Neural crest cell (in vitro differentiated cells): Measurements from ENCODE around the gene TSPAN15. TPM values are rescaled to one million over a fixed set of nuclear protein-coding genes. Genes with fewer than 3 reads are reported as not detected.
"Not testable (repeated sequence)": the region's sequence is repeated elsewhere in the genome, so short reads cannot be mapped to it uniquely, and the experiment has no call there.

Experiments used
- DNase-seq: peaks from one replicate; pipeline ENCODE4 v3.0.0; 2021; ENCODE audit warnings: low read depth, mixed read lengths, low spot score
- H3K27ac Mint-ChIP-seq: one replicate; pipeline ENCODE4 v1.8.0; 2021; ENCODE audit warnings: mild to moderate bottlenecking, mixed read lengths; ENCODE audit not compliant: unreplicated experiment
- H3K27me3 Mint-ChIP-seq: 2 replicates; pipeline ENCODE4 v1.8.0; 2021; ENCODE audit warnings: low read depth, mild to moderate bottlenecking, mixed read lengths
- H3K36me3 Mint-ChIP-seq: 2 replicates; pipeline ENCODE4 v1.8.0; 2021; ENCODE audit warnings: low read depth, mild to moderate bottlenecking, mixed read lengths
- H3K4me1 Mint-ChIP-seq: 2 replicates; pipeline ENCODE4 v1.8.0; 2021; ENCODE audit warnings: mixed read lengths
- H3K4me3 Mint-ChIP-seq: one replicate; pipeline ENCODE4 v1.8.0; 2021; ENCODE audit warnings: mild to moderate bottlenecking, mixed read lengths
- H3K9me3 Mint-ChIP-seq: 2 replicates; pipeline ENCODE4 v1.8.0; 2021; ENCODE audit warnings: mixed read lengths
- total RNA-seq: library from RNA; stranded (reverse); gene quantifications from 2 replicates; pipeline ENCODE4 v1.2.1, GENCODE V29; 2021
- TF ChIP-seq, protein P1 (sequence below): fragments of 200-600 bp; sonication (generic); conservative IDR thresholded peaks from 2 replicates; pipeline ENCODE4 v1.5.0; 2021; ENCODE audit warnings: antibody characterized with exemption, mild to moderate bottlenecking

TSPAN15 gene
- total RNA-seq, 1 donor from 2014 or later = 12.3 TPM

DNA sequence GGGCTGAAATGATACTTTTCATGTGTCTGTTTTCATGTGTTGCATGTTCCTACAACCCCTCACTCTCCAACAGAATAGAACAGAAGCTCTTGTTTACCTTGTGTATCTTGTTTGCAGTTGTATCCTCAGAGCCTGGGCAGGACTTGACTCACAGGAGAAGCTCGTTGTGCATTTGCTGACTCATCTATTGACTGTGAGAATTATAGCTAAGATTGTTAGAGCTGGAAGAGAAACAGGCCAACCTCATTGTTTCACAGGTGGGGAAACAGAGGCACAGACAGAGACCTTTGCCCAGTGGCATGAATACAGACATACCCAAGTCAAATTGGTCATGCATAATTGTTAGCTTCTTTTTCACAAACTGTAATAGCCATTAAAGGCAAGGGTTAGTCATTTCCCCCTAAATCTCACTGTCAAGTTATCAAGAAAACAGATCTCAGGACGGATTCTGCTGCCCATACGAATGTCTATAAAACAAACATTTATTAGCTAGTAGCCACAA, 4.6 kb upstream of the TSPAN15 start:
- no peak for DNase-seq
- H3K4me3 Mint-ChIP-seq = no peak overlapping the region
- TF ChIP-seq, protein P1, sequence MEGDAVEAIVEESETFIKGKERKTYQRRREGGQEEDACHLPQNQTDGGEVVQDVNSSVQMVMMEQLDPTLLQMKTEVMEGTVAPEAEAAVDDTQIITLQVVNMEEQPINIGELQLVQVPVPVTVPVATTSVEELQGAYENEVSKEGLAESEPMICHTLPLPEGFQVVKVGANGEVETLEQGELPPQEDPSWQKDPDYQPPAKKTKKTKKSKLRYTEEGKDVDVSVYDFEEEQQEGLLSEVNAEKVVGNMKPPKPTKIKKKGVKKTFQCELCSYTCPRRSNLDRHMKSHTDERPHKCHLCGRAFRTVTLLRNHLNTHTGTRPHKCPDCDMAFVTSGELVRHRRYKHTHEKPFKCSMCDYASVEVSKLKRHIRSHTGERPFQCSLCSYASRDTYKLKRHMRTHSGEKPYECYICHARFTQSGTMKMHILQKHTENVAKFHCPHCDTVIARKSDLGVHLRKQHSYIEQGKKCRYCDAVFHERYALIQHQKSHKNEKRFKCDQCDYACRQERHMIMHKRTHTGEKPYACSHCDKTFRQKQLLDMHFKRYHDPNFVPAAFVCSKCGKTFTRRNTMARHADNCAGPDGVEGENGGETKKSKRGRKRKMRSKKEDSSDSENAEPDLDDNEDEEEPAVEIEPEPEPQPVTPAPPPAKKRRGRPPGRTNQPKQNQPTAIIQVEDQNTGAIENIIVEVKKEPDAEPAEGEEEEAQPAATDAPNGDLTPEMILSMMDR = no peak
- peaks cover under 1% of the 10 kb centered on the region for H3K27me3 Mint-ChIP-seq
- no peaks in the 10 kb centered on the region for H3K9me3 Mint-ChIP-seq
- peaks cover 16% of the 10 kb centered on the region for H3K4me1 Mint-ChIP-seq
- H3K36me3 Mint-ChIP-seq = no peaks in the 10 kb centered on the region
- no peak overlapping the region for H3K27ac Mint-ChIP-seq

DNA sequence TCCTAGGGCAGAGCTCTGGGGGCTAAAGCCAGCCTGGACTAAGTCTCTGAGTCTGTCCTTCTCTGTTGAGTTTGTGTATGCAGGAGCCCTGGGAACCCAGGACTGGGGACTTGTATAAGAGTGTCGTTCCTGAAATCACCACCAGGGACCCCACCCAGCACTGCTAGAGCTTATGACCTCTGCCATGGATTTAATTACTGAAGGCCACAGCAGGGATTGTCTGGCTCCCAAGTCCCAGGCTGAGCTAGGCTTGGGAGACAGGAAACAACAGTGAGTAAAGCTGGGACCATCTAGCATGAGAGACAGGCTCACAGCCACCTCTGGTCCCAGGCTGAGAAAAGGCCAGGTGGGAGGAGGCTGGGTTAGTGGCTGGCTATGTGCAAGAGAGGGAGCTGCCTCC, 1.4 kb upstream of the TSPAN15 start:
- peak overlapping the region; percentile 70 for H3K4me3 Mint-ChIP-seq
- peaks cover 20% of the 10 kb centered on the region for H3K27me3 Mint-ChIP-seq

DNA sequence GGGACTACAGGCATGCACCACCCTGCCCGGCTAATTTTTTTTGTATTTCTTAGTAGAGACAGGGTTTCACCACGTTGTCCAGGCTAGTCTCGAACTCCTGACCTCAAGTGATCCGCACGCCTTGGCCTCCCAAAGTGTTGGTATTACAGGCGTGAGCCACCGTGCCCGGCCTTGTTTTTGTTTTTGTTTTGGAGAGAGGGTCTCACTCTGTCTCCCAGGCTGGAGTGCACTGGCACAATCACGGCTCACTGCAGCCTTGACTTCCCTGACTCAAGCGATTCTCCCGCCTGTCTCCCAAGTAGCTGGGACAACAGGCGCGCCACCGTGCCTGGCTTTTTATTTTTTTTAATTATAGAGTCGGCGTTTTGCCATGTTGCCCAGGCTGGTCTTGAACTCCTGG, 870 bp upstream of the TSPAN15 start:
- peaks cover 16% of the 10 kb centered on the region for H3K4me1 Mint-ChIP-seq
- H3K27me3 Mint-ChIP-seq = peaks cover 20% of the 10 kb centered on the region
- H3K4me3 Mint-ChIP-seq = peak overlapping the region; percentile 70
- H3K27ac Mint-ChIP-seq, H3K9me3 Mint-ChIP-seq, DNase-seq, H3K36me3 Mint-ChIP-seq: not testable (repeated sequence)

More for the DNA sequence above, 1.4 kb upstream of the TSPAN15 start:
- Mint-ChIP-seq H3K27ac (no peak overlapping the region), H3K9me3 (no peaks in the 10 kb centered on the region), H3K36me3 (no peaks in the 10 kb centered on the region), H3K4me1 (peaks cover 16% of the 10 kb centered on the region)
- TF ChIP-seq, protein P1 = peak; percentile 63
- DNase-seq = peak; percentile 59

DNA sequence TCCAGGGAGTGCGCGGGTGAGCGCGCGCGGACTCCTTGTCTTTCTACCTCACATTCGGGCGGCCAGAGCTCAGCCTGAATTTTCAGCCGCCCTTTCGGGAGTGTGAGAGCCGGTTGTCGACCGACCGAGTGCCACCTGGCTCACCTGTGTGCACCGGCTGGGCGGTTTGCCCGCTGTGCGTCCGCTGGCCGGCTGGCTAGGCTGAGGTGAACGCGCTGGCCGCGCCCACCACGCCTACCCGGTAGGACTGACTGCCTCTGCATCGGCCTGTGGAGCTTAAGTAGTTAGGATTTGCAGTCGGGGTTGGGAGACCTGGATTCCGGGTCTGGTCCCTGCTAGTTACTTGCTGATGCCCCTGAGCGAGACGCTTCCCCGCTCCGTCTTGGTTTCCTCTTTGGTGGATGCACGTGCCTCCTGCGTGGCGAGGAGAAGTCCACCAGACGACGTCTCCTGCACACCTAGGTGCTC, 553 bp downstream of the TSPAN15 start:
- Mint-ChIP-seq H3K27me3 (peaks cover 20% of the 10 kb centered on the region), H3K4me1 (peaks cover 16% of the 10 kb centered on the region), H3K9me3 (no peaks in the 10 kb centered on the region), H3K27ac (no peak overlapping the region), H3K36me3 (no peaks in the 10 kb centered on the region), H3K4me3 (peak overlapping the region; percentile 56)
- TF ChIP-seq, protein P1 = no peak
- DNase-seq = no peak

DNA sequence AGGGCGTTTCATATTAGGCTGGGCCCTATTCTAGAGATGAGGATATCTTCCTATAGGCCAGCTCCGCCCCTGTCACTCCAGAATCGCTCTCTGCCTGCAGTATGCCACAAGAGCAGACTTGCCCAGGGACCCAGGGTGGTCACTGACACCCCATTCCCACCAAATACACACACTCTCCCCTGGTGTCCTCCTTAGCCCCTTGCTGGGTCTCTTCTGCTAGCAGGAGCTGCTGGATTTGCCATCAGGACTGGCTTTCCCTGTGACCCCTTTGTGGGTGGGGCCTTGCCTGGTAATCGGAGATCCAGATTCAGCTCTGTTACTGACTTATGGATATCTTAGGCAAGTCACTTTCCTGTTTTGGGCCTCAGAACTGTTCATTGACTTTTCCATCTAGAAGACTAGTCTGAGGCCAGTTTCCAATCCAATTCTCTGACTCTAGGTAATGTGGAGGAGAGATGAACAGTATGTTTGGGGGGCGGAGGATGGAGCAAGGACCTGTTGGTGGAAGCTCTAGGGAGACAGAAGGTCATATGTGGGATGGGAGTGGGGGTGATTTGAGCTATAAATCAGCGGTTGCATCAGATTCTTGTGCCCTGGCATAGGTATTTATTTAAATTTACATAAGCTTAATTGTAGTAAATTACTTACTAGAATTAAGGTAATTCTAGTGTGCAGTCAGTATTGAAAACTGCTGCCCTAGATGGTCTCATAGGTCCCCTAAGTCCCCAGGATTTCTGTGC, 1.6 kb downstream of the TSPAN15 start:
- no peaks in the 10 kb centered on the region for H3K36me3 Mint-ChIP-seq
- no peak overlapping the region for H3K27ac Mint-ChIP-seq
- H3K4me1 Mint-ChIP-seq = peaks cover 16% of the 10 kb centered on the region
- peak overlapping the region; percentile 74 for H3K4me3 Mint-ChIP-seq
- no peak for DNase-seq
- peaks cover 20% of the 10 kb centered on the region for H3K27me3 Mint-ChIP-seq
- H3K9me3 Mint-ChIP-seq = no peaks in the 10 kb centered on the region
- TF ChIP-seq, protein P1 = no peak

DNA sequence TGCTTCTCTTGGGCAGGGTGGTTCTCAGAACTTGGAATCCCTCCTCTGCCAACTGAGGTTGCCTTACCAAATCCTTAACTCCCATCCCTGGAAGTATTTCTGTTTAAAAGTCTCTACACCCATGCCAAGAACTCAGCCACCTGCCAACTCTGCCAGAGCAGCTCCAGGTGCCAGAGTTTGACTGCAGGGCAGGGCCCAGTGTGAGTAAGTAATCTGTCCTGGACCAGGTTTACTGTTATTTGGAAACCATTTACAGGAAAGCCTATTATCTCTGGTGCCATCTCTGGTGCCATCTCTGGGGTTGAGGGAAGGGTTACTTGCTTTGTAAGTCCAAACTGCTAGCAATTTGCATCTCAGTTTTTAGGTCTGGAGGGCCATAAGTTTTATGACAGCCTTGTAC, 2.5 kb downstream of the TSPAN15 start:
- Mint-ChIP-seq H3K9me3 (no peaks in the 10 kb centered on the region), H3K27ac (no peak overlapping the region), H3K4me3 (peak overlapping the region; percentile 74), H3K4me1 (peaks cover 11% of the 10 kb centered on the region), H3K36me3 (no peaks in the 10 kb centered on the region), H3K27me3 (peaks cover 20% of the 10 kb centered on the region)
- no peak for DNase-seq
- TF ChIP-seq, protein P1 = no peak
